Nephron (organoid): Measurements from ENCODE around the gene ZFP28.

Source experiments
- H3K27ac Mint-ChIP-seq, 3 experiments: 2 replicates each; pipeline ENCODE4 v1.8.0; 2020; ENCODE audit warnings: mixed read lengths in 3 of 3, mild to moderate bottlenecking in 2 of 3, moderate library complexity in 1 of 3
- H3K27me3 Mint-ChIP-seq: 2 replicates; pipeline ENCODE4 v1.8.0; 2021; ENCODE audit warnings: low read depth, mild to moderate bottlenecking, moderate library complexity, mixed read lengths
- H3K36me3 Mint-ChIP-seq: 2 replicates; pipeline ENCODE4 v1.8.0; 2020; ENCODE audit warnings: low read depth, mixed read lengths
- H3K4me1 Mint-ChIP-seq: 2 replicates; pipeline ENCODE4 v1.8.0; 2020; ENCODE audit warnings: mixed read lengths
- H3K4me3 Mint-ChIP-seq, 3 experiments: 2 replicates each; pipeline ENCODE4 v1.8.0; 2020; ENCODE audit warnings: mild to moderate bottlenecking in 3 of 3, mixed read lengths in 3 of 3, moderate library complexity in 2 of 3
- H3K9me3 Mint-ChIP-seq: 2 replicates; pipeline ENCODE4 v1.8.0; 2020; ENCODE audit warnings: mixed read lengths
- TF ChIP-seq, protein P1 (sequence below), 3 experiments: fragments of 200-600 bp; sonication (generic); IDR thresholded peaks; one replicate each; pipeline ENCODE4 v1.5.0; 2021; ENCODE audit warnings: antibody characterized with exemption in 3 of 3; ENCODE audit not compliant: unreplicated experiment in 3 of 3

ZFP28 gene

GRCh38 chr19:56573914-56574313, 35.2 kb downstream of the ZFP28 start:
- Mint-ChIP-seq H3K27ac (no peak overlapping the region), H3K4me3 (no peak overlapping the region), H3K4me1 (no peaks in the 10 kb centered on the region), H3K9me3 (peaks cover 85% of the 10 kb centered on the region), H3K36me3 (peaks cover 97% of the 10 kb centered on the region), H3K27me3 (no peaks in the 10 kb centered on the region)
- TF ChIP-seq, protein P1, sequence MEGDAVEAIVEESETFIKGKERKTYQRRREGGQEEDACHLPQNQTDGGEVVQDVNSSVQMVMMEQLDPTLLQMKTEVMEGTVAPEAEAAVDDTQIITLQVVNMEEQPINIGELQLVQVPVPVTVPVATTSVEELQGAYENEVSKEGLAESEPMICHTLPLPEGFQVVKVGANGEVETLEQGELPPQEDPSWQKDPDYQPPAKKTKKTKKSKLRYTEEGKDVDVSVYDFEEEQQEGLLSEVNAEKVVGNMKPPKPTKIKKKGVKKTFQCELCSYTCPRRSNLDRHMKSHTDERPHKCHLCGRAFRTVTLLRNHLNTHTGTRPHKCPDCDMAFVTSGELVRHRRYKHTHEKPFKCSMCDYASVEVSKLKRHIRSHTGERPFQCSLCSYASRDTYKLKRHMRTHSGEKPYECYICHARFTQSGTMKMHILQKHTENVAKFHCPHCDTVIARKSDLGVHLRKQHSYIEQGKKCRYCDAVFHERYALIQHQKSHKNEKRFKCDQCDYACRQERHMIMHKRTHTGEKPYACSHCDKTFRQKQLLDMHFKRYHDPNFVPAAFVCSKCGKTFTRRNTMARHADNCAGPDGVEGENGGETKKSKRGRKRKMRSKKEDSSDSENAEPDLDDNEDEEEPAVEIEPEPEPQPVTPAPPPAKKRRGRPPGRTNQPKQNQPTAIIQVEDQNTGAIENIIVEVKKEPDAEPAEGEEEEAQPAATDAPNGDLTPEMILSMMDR (IDR thresholded peaks at IDR 0.05; ENCODE audit: unreplicated experiment in 3 of 3) = no peak

- no peak overlapping the region for H3K4me3 Mint-ChIP-seq
- H3K9me3 Mint-ChIP-seq = peaks cover 91% of the 10 kb centered on the region
- H3K36me3 Mint-ChIP-seq = peaks cover 91% of the 10 kb centered on the region
- H3K27me3 Mint-ChIP-seq = no peaks in the 10 kb centered on the region
- H3K4me1 Mint-ChIP-seq = no peaks in the 10 kb centered on the region
- no peak overlapping the region for H3K27ac Mint-ChIP-seq
- TF ChIP-seq, protein P1 (IDR thresholded peaks at IDR 0.05; ENCODE audit: unreplicated experiment in 3 of 3) = no peak
Observed at GRCh38 chr19:56577719-56578602, 39.2 kb downstream of the ZFP28 start.

GRCh38 chr19:56594446-56594782, 55.7 kb downstream of the ZFP28 start:
- TF ChIP-seq, protein P1 (IDR thresholded peaks at IDR 0.05; ENCODE audit: unreplicated experiment in 3 of 3) = no peak
- no peaks in the 10 kb centered on the region for H3K27me3 Mint-ChIP-seq
- peaks cover 53% of the 10 kb centered on the region for H3K9me3 Mint-ChIP-seq
- H3K4me3 Mint-ChIP-seq = peak overlapping the region; percentile 93 to 97 (median 94)
- peaks cover 11% of the 10 kb centered on the region for H3K4me1 Mint-ChIP-seq
- peak overlapping the region in 2 of 3 experiments; percentile 64 to 66 for H3K27ac Mint-ChIP-seq
- peaks cover 51% of the 10 kb centered on the region for H3K36me3 Mint-ChIP-seq

- Mint-ChIP-seq H3K27me3 (no peaks in the 10 kb centered on the region), H3K4me1 (peaks cover 11% of the 10 kb centered on the region), H3K27ac (peak within 1 kb of the TSS; percentile 36 to 66 (median 64)), H3K4me3 (peak within 1 kb of the TSS; percentile 93 to 97 (median 94)), H3K9me3 (peaks cover 56% of the 10 kb centered on the region), H3K36me3 (peaks cover 56% of the 10 kb centered on the region)
- TF ChIP-seq, protein P1 (IDR thresholded peaks at IDR 0.05; ENCODE audit: unreplicated experiment in 3 of 3) = no peak
Observed at GRCh38 chr19:56594783-56595547, 56.2 kb downstream of the ZFP28 start, which contains the start of gene ZNF71. ZNF71 (plus strand) TSS chr19:56595302; CDS start chr19:56601559, 6,257 bp downstream.

DNA sequence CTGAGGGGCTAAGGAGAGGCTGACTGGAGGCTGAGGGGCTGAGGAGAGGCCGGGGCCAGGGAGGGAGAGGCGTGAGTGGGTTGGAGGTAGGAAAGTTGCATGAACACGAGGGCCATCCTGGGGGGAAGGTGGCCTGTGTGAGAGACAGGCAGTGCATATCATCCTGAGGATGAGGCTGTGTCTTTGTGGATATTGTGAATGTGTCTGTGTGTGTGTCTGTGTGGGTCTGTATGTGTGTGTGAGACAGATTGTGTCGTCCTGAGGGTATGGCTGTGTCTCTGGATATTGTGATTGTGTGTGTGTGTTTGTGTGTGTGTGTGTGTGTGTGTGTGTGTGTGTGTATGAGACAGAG, 56.8 kb downstream of the ZFP28 start:
- peaks cover 54% of the 10 kb centered on the region for H3K9me3 Mint-ChIP-seq
- peaks cover 11% of the 10 kb centered on the region for H3K4me1 Mint-ChIP-seq
- TF ChIP-seq, protein P1 (IDR thresholded peaks at IDR 0.05; ENCODE audit: unreplicated experiment in 3 of 3) = no peak
- peak overlapping the region; percentile 93 to 97 (median 94) for H3K4me3 Mint-ChIP-seq
- peaks cover 60% of the 10 kb centered on the region for H3K36me3 Mint-ChIP-seq
- peak overlapping the region; percentile 36 to 64 (median 56) for H3K27ac Mint-ChIP-seq
- no peaks in the 10 kb centered on the region for H3K27me3 Mint-ChIP-seq
